Activated T-helper 1 cell treated with anti-CD3 and anti-CD28 coated beads, Interleukin-2, amount 50 U/mL, for 16 hours (primary cell): ENCODE measurements around the gene CLDN14.

ENCODE experiments used
- DNase-seq, 2 donors: peaks; one replicate each; pipeline ENCODE4 v3.0.0-alpha.2; 2020; ENCODE audit warnings: low read depth in 1 of 2, low spot score in 1 of 2

Gene CLDN14

GRCh38 chr21:36471254-36471723, 8.6 kb downstream of the CLDN14 start:
- no peak for DNase-seq

- no peak for DNase-seq
These were observed 9.6 kb downstream of the CLDN14 start for GRCh38 chr21:36470294-36470693.

- no peak for DNase-seq
These were observed 13.8 kb downstream of the CLDN14 start for GRCh38 chr21:36466061-36466511.

- DNase-seq, result no peak
These were observed 14.4 kb downstream of the CLDN14 start for GRCh38 chr21:36465478-36465877.

- no peak for DNase-seq
These were observed 15.3 kb downstream of the CLDN14 start for GRCh38 chr21:36464590-36464989.

- no peak for DNase-seq
These were observed 15.9 kb downstream of the CLDN14 start for GRCh38 chr21:36463991-36464390.

- no peak for DNase-seq
These were observed 16.7 kb downstream of the CLDN14 start for GRCh38 chr21:36463204-36463603.

- DNase-seq, result no peak
These were observed 17.9 kb downstream of the CLDN14 start for GRCh38 chr21:36461918-36462486.

- no peak for DNase-seq
These were observed 18.5 kb downstream of the CLDN14 start for GRCh38 chr21:36461277-36461917.

- DNase-seq, result no peak
These were observed 19.1 kb downstream of the CLDN14 start for GRCh38 chr21:36460866-36461265.

GRCh38 chr21:36459098-36459497, 20.8 kb downstream of the CLDN14 start:
- DNase-seq, result no peak

GRCh38 chr21:36456729-36457414, 23.1 kb downstream of the CLDN14 start:
- no peak for DNase-seq

GRCh38 chr21:36454706-36455105, 25.2 kb downstream of the CLDN14 start:
- DNase-seq, result no peak

- no peak for DNase-seq
These were observed 25.8 kb downstream of the CLDN14 start for GRCh38 chr21:36454093-36454531.

- DNase-seq, result no peak
These were observed 27.6 kb downstream of the CLDN14 start for GRCh38 chr21:36452281-36452825.

GRCh38 chr21:36451506-36451905, 28.4 kb downstream of the CLDN14 start:
- DNase-seq, result no peak

GRCh38 chr21:36450511-36450910, 29.4 kb downstream of the CLDN14 start:
- no peak for DNase-seq

- no peak for DNase-seq
These were observed 33.6 kb downstream of the CLDN14 start for GRCh38 chr21:36446301-36446700.

- DNase-seq, result no peak
These were observed 38.2 kb downstream of the CLDN14 start for GRCh38 chr21:36441715-36442114.

GRCh38 chr21:36437745-36438128, 42.2 kb downstream of the CLDN14 start:
- no peak for DNase-seq

- no peak for DNase-seq
These were observed 42.8 kb downstream of the CLDN14 start for GRCh38 chr21:36436829-36437744.
